GM19455 (cell line): ENCODE data around the gene AFAP1L1.
"Not testable (repeated sequence)": the region's sequence is repeated elsewhere in the genome, so short reads cannot be mapped to it uniquely, and the experiment has no call there.

ENCODE experiments used
- ATAC-seq: cut with Tn5 transposase; IDR thresholded peaks from one replicate; pipeline ENCODE4 v1.9.1; 2021; ENCODE audit not compliant: unreplicated experiment

Gene AFAP1L1

DNA sequence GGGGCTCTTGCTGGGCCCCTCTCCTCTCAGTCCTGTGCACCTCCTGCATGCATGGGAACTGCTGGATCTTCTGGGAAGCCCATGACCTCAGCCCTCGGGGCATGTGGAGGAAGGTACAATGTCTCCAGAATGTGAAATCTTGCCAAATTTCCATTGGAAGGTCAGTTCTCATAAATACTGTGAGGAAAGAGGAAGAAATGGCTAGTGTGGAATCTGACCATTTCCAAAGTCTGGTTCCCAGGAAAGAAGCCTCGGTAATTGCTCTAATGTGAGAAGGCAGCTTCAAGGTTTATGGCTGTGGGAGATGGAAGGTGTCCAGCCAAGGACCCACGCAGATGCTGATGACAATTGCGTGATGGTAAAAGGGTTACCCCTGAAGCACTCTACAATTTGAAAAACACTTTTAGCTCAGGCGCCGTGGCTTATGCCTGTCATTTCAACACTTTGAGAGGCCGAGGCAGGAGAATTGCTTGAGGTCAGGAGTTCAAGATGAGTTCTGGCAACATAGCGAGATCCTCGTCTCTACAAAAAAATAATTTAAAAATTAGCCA lies 115.5 kb downstream of the AFAP1L1 start:
- ATAC-seq: no peak

DNA sequence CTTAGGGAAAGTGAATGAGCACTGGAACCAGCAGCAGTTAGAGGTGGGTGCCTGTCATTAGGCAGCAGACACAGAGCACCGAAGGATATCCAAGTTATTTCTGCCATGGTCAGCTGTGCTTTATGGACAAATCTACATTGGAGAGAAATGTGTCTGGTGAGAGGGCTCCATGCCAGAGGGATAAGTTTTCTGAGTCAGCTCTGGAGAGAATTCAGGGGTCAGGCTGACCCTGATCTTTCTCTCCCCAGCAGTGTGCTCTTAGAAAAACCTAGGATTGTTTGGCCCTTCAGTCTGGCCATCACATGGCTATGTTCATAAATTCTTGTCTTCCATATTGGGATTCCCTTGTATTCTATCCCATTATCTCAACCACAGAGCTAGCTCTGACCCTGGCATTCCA lies 116.3 kb downstream of the AFAP1L1 start:
- ATAC-seq: no peak

- ATAC-seq: no peak
Measured at GRCh38 chr5:149388498-149389190, 117.0 kb downstream of the AFAP1L1 start.

- ATAC-seq: no peak
Measured at GRCh38 chr5:149389552-149390495, 118.2 kb downstream of the AFAP1L1 start.

DNA sequence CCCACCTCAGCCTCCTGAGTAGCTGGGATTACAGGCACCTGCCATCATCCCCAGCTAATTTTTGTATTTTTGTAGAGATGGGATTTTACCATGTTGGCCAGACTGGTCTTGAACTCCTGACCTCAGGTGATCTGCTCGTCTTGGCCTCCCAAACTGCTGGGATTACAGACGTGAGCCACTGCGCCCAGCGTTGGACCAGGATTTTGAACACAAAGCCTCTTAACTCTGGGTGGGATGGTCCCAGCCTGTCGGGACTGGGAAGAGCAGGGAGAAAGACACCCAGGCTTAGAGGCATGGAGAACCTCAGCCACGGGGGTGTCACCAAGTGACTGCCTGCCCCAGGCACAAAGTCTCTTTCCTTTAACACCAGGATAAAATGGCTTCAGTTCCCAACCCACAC lies 119.4 kb downstream of the AFAP1L1 start:
- not testable (repeated sequence) for ATAC-seq
